CD14-positive monocyte (primary cell): ENCODE measurements around the gene FIZ1. TPM values are rescaled to one million over a fixed set of nuclear protein-coding genes. Genes with fewer than 3 reads are reported as not detected.

ENCODE experiments used
- DNase-seq, 3 donors: peaks; one replicate each; pipeline ENCODE4 v3.0.0-alpha.2; 2011 to 2022
- H2AFZ ChIP-seq: 2 replicates; pipeline ENCODE4 v1.6.0; 2012; ENCODE audit warnings: mild to moderate bottlenecking, low read depth, low read length, inconsistent platforms; ENCODE audit not compliant: insufficient read depth, poor library complexity, severe bottlenecking
- H3K27ac ChIP-seq, 2 donors: 1 replicate in 1 of 2; 2 replicates in 1 of 2; pipeline ENCODE4 v1.5.1; 2012 to 2013; ENCODE audit warnings: low read length in 2 of 2, control low read depth in 1 of 2, inconsistent platforms in 1 of 2, low read depth in 1 of 2, mild to moderate bottlenecking in 1 of 2
- H3K27me3 ChIP-seq, 2 donors: one replicate each; pipeline versions ENCODE4 v1.6.0 to v1.6.1; 2011 to 2013; ENCODE audit warnings: low read length in 2 of 2; ENCODE audit not compliant: control insufficient read depth in 2 of 2, insufficient read depth in 2 of 2
- H3K36me3 ChIP-seq, 2 donors: replicated peaks in 1 of 2; 1 replicate in 1 of 2; 2 replicates in 1 of 2; pipeline versions ENCODE4 v1.5.1 to v1.6.1; 2012 to 2013; ENCODE audit warnings: low read length in 2 of 2, control low read depth in 1 of 2, inconsistent platforms in 1 of 2, mild to moderate bottlenecking in 1 of 2; ENCODE audit not compliant: insufficient read depth in 2 of 2, control insufficient read depth in 1 of 2
- H3K4me1 ChIP-seq, 2 donors: 1 replicate in 1 of 2; 2 replicates in 1 of 2; pipeline versions ENCODE4 v1.5.1 to v1.6.1; 2012 to 2013; ENCODE audit warnings: low read length in 2 of 2, control low read depth in 1 of 2, inconsistent platforms in 1 of 2, mild to moderate bottlenecking in 1 of 2, moderate library complexity in 1 of 2; ENCODE audit not compliant: insufficient read depth in 2 of 2, control insufficient read depth in 1 of 2
- H3K4me2 ChIP-seq: replicated peaks from 2 replicates; pipeline ENCODE3; 2012; ENCODE audit warnings: low read length, moderate library complexity, mild to moderate bottlenecking; ENCODE audit not compliant: poor library complexity, severe bottlenecking; ENCODE audit errors: extremely low read depth
- H3K4me3 ChIP-seq, 3 experiments: fragments of 200-600 bp in 1 of 3; sonication (generic) in 1 of 3; replicated peaks in 1 of 3; 1 replicate in 2 of 3; 2 replicates in 1 of 3; pipeline ENCODE4 v1.5.1; 2011 to 2013; ENCODE audit warnings: low read length in 3 of 3, mild to moderate bottlenecking in 3 of 3, control low read depth in 2 of 3, low read depth in 2 of 3, inconsistent platforms in 1 of 3, moderate library complexity in 1 of 3
- H3K79me2 ChIP-seq: 2 replicates; pipeline ENCODE4 v1.6.0; 2012; ENCODE audit warnings: mild to moderate bottlenecking, control low read depth, inconsistent platforms, low read length, moderate library complexity; ENCODE audit not compliant: insufficient read depth
- H3K9ac ChIP-seq: 2 replicates; pipeline ENCODE4 v1.6.0; 2017; ENCODE audit warnings: low read length, mild to moderate bottlenecking; ENCODE audit not compliant: insufficient read depth, poor library complexity, severe bottlenecking
- H3K9me3 ChIP-seq, 2 donors: replicated peaks in 1 of 2; 1 replicate in 1 of 2; 2 replicates in 1 of 2; pipeline versions ENCODE4 v1.5.1 to v1.6.1; 2012 to 2013; ENCODE audit warnings: low read length in 2 of 2, control low read depth in 1 of 2; ENCODE audit not compliant: control insufficient read depth in 1 of 2, insufficient read depth in 1 of 2
- H4K20me1 ChIP-seq: 2 replicates; pipeline ENCODE4 v1.6.0; 2012; ENCODE audit warnings: mild to moderate bottlenecking, low read length, control low read depth, moderate library complexity; ENCODE audit not compliant: insufficient read depth
- H3K27ac Mint-ChIP-seq, 7 donors: one replicate each; pipeline ENCODE4 v1.8.0; 2020; ENCODE audit warnings: mild to moderate bottlenecking in 7 of 7, mixed read lengths in 7 of 7, moderate library complexity in 6 of 7, inconsistent platforms in 2 of 7
- H3K27me3 Mint-ChIP-seq, 3 donors: one replicate each; pipeline ENCODE4 v1.8.0; 2021 to 2022; ENCODE audit warnings: low read depth in 3 of 3, mild to moderate bottlenecking in 3 of 3, mixed read lengths in 3 of 3, moderate library complexity in 3 of 3, inconsistent platforms in 1 of 3
- H3K36me3 Mint-ChIP-seq, 2 donors: one replicate each; pipeline ENCODE4 v1.8.0; 2020; ENCODE audit warnings: mixed read lengths in 2 of 2, inconsistent platforms in 1 of 2, mild to moderate bottlenecking in 1 of 2
- H3K4me1 Mint-ChIP-seq: one replicate; pipeline ENCODE4 v1.8.0; 2020; ENCODE audit warnings: mild to moderate bottlenecking, mixed read lengths
- H3K4me3 Mint-ChIP-seq, 2 donors: one replicate each; pipeline ENCODE4 v1.8.0; 2020; ENCODE audit warnings: mild to moderate bottlenecking in 2 of 2, mixed read lengths in 2 of 2, moderate library complexity in 1 of 2
- H3K9me3 Mint-ChIP-seq, 7 donors: one replicate each; pipeline ENCODE4 v1.8.0; 2020 to 2022; ENCODE audit warnings: mixed read lengths in 7 of 7, mild to moderate bottlenecking in 6 of 7, moderate library complexity in 6 of 7, inconsistent platforms in 2 of 7
- CTCF ChIP-seq: fragments of 200-600 bp; IDR thresholded peaks from one replicate; pipeline ENCODE4 v1.8.0; 2022; ENCODE audit warnings: antibody characterized with exemption, mild to moderate bottlenecking
- WGBS: methylation state at CpG from one replicate; pipeline ENCODE4 v1.1.5; 2013; ENCODE audit warnings: missing lambda C conversion rate; ENCODE audit not compliant: insufficient coverage; 5-methylcytosine and 5-hydroxymethylcytosine counted together
- intact Hi-C, 2 donors: fragments of 100-400 bp; cut with micrococcal nuclease; formaldehyde crosslinking; loops; one replicate each; pipeline versions ENCODE4 v1.15.0 to v1.15.1; 2023
- polyA plus RNA-seq, 3 donors: library from polyadenylated mRNA; depleted of rRNA in 1 of 3; unstranded in 2 of 3; stranded (reverse) in 1 of 3; fragments of 300-500 nt in 2 of 3; fragments of >200 nt in 1 of 3; fragmentation: Illumina TruSeq in 2 of 3; gene quantifications; 1 replicate in 2 of 3; 2 replicates in 1 of 3; pipeline ENCODE4 v1.2.3, GENCODE V29; 2012 to 2021

FIZ1 gene
- polyA plus RNA-seq, 3 donors = 1.2 to 2.6 (median 1.6) TPM

- intact Hi-C loops = no loop called here
- no peak overlapping the region for H3K9ac ChIP-seq
- H3K36me3 ChIP-seq = peaks cover 9 to 15% of the 10 kb centered on the region in 2 donors
- Mint-ChIP-seq H3K9me3 (peaks cover 0 to 10% (median 5%) of the 10 kb centered on the region in 7 donors), H3K27ac (peak overlapping the region in 1 of 7 donors; percentile 15), H3K36me3 (peaks cover 13 to 19% of the 10 kb centered on the region in 2 donors), H3K4me3 (no peak overlapping the region), H3K4me1 (peaks cover 20% of the 10 kb centered on the region), H3K27me3 (peaks cover 18 to 26% (median 24%) of the 10 kb centered on the region in 3 donors)
- H4K20me1 ChIP-seq = no peaks in the 10 kb centered on the region
- no peak overlapping the region for H2AFZ ChIP-seq
- no peak overlapping the region for H3K4me2 ChIP-seq
- no peaks in the 10 kb centered on the region for H3K9me3 ChIP-seq
- no peak for DNase-seq
- peaks cover 9 to 21% of the 10 kb centered on the region in 2 donors for H3K27me3 ChIP-seq
- no peak for TF ChIP-seq CTCF
- H3K4me1 ChIP-seq = peaks cover 10 to 21% of the 10 kb centered on the region in 2 donors
- 77% methylated on average over 4 of the region's 7 CpGs for WGBS
- H3K27ac ChIP-seq = no peak overlapping the region
- H3K79me2 ChIP-seq = no peaks in the 10 kb centered on the region
- no peak overlapping the region for H3K4me3 ChIP-seq
These were observed 9.2 kb downstream of the FIZ1 start for GRCh38 chr19:55590109-55590508.

- Histone ChIP-seq H3K27ac (no peak overlapping the region), H3K4me2 (no peak overlapping the region), H3K36me3 (peaks cover 4 to 5% of the 10 kb centered on the region in 2 donors), H4K20me1 (no peaks in the 10 kb centered on the region), H2AFZ (no peak overlapping the region), H3K27me3 (peaks cover 9 to 29% of the 10 kb centered on the region in 2 donors), H3K9ac (no peak overlapping the region), H3K9me3 (no peaks in the 10 kb centered on the region), H3K4me3 (no peak overlapping the region), H3K79me2 (no peaks in the 10 kb centered on the region), H3K4me1 (peaks cover 10 to 21% of the 10 kb centered on the region in 2 donors)
- Mint-ChIP-seq H3K27ac (no peak overlapping the region), H3K9me3 (peaks cover 0 to 9% (median 3%) of the 10 kb centered on the region in 7 donors), H3K4me1 (peaks cover 20% of the 10 kb centered on the region), H3K27me3 (peaks cover 25 to 37% (median 34%) of the 10 kb centered on the region in 3 donors), H3K36me3 (peaks cover 6 to 7% of the 10 kb centered on the region in 2 donors), H3K4me3 (no peak overlapping the region)
- no peak for TF ChIP-seq CTCF
- intact Hi-C loops = loop anchor here in 1 of 2 donors (5.0 kb wide), 1 partner anchor 34 kb away; the partner anchor contains the start of gene ZNF784
- WGBS = 96% methylated on average over 7 of the region's 8 CpGs
- no peak for DNase-seq
These were observed 10.6 kb downstream of the FIZ1 start for GRCh38 chr19:55588738-55589137.
